HG03135 (cell line): Measurements from ENCODE around the gene B9D1.

Experiments used
- ATAC-seq: cut with Tn5 transposase; IDR thresholded peaks from one replicate; pipeline ENCODE4 v1.9.1; 2021; ENCODE audit warnings: mild to moderate bottlenecking, moderate library complexity; ENCODE audit not compliant: unreplicated experiment

Gene B9D1

DNA sequence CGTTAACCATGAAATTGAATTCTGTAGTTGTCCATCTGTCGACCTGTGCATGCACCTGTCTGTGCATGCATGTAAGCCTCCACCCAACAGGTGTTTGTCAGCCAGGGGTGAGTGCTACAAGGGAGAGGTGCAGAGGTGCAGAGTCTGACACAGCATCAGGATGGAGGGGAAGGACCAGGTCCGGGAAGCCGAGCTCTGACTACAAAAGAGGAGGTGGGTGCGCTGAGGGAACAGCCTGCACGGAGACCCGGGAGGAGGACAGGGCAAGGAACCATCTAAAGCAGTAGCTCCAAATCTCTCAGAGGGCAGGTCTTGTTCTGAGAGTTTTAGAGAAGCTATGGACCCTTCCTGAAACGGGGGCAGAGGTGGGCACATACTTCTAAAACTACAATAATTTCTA lies 54.1 kb downstream of the B9D1 start:
- ATAC-seq, result no peak

DNA sequence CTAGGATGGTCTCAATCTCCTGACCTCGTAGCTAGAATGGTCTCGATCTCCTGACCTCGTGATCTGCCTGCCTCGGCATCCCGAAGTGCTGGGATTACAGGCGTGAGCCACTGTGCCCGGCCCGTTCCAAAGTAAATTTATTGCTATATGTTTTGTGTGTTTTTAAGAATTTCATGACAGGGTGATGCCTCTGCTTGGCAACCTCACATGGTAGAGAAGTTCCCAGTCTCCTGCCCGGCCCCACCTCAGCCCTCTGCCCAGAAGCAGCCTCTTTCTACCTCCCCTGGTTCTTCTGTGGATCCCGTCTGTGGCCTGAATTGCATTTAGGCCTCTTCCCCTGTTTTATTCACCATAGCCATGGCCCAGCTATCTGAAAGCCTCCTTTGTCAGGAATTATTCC lies 55.0 kb downstream of the B9D1 start:
- ATAC-seq, result no peak

DNA sequence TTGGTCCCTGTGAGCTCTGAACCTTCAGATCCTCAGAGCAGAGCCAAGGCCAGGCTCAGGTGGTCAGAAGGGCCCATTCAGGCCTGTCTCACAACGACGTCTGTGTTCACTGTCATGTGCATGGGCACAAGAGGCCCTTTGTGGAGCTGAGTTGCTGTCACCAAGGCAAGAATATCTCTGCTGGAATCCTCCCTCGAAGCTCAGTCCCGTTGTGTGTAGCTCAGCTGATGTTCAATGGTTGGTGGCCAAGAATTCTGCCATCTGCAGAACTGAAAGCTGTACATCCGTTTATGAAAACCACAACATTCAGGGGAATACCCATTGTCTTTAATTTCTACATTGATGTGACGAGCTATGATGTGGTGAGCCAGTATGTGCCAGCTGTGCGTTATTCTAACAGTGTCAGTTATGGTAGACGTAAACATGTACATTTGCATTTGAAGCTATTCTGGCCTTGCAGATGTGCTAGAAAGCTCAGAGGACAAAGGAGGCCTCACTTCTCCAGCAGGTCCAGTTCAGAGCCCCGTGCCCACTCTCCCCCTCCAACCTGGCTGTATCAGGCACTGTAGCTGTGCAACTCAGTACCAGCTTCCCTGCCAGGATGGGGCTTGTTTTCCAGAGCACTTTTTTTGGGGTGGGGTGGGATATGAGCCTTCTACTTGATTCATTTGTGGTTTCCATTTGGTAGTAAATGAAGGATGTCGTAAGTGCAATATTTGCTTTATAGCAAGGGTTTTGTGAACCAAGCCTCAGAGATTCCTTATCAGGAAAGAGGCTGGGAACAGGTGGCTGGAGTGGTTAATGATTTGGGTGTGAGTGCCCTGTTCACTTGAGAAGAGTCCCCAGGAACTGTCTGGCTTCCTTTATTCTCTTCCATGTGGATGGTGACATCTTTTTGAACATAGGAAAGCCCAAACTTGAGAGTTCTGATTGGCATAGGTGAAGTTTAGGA lies 56.1 kb downstream of the B9D1 start:
- peak; percentile 85 for ATAC-seq

DNA sequence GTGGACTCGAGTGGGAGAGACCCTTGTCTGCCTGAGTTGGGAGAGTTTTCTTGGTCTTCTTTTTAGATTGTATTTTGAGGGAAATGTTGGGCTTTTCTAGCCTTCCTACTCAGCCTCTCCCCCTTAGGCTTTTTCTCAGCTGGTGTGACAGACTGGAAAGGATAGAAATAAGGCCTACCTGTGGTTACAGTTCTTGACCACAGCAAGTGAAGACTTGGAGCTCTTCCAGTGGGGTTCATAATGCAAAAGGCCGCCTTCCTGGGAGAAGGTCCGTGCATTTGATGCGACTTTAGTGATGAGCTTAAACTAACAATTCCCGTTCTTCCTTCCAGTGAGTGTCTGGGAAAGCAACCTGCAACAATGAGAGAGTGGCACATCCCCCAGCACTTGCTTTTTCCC lies 56.8 kb downstream of the B9D1 start:
- no peak for ATAC-seq

DNA sequence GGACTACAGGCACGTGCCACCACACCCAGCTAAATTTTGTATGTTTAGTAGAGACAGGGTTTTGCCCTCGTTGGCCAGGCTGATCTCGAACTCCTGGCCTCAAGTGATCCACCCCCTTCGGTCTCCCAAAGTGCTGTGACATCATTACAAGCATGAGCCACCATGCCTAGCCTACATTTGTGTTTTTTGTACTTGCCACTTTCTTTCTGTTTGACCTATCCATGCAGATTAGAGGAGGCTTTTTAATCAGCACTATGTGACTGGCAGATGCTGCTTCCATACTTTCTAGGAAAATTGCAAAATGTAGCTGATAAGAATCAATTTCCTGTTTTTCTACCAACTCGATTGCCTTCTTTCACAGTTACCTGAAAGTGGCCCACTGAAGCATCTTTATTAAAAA lies 57.3 kb downstream of the B9D1 start:
- no peak for ATAC-seq

DNA sequence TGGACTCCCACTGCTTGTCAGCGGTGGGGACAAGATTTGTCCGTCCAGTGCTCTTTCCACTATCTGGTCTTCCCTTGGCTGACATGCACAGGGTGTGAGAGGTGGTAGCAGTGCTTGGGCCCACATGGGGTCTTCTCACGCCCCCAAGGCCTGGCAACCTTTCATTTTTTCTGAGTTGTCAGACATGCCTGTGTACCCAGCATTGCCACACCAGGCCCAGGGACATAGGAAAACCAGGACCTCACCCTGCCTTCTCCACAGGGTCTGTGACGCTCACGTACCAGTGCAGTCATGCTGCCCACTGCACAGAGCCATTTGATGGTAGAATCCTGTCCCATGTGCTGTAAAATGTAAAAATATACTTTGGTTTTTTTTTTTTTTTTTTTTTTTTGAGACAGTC lies 57.8 kb downstream of the B9D1 start:
- ATAC-seq, result no peak

DNA sequence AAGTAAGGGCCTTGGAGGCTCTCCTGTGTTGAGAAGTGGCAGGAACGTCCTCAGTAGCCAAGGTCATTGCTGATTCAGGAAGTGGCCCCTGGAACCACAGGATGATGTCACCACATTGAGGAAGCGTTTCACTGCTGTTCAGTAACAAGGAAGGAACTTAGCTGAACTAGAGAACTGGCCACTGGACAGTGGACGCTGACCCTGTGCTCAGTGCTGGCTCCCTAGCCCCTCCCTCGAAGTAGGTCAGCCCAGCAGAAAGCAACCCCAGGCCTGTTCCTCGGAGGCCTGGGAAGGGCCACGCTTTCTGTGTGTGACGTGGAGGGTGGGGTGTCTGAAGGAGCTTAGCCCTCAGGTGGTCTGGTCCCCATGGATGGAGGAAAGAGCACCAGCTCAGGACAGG lies 58.3 kb downstream of the B9D1 start:
- ATAC-seq, result no peak

DNA sequence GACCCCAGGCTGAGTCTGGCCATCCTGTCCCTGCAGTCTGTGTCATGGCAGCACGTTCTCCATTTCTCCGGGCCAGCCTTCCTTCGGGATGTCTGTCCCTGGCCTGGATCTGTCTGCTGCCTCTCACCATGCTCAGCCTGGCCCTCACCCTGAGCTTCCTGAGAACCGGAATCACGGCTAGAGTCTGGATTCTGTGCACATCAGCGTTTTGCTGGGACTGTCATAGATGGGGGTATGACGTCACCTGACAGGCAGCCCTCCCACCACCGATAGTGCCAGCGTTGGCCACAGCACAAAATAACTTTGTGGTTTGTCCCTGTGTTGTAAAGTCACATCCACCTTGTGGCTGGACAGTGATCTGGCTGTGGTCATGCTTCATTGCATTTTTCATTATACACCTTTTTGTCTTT lies 59.2 kb downstream of the B9D1 start:
- ATAC-seq, result no peak

DNA sequence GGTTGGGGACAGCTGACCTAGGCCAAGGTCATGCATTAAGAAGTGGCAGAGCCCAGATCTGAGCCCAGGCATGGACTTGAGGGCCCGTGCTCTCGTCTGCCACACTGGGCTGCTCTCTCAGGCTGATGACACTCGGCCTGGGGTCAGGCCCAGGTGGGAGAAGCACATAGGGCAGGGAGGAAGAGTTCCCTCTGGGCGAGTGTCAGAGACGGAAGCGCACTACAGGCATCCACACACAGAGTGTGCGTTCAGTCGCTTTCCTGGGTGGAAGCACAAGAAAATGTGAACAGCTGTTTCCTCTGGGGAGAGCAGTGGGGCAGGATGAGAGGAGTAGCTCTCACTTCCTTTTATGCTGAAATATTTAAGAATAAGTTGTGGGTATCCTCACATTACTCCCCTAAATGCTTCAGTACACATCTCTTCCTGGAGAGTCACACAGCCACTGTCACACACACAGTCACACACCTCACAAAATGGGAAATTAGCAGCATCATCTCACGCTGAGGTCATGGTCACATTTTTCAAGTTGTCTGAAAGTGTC lies 59.7 kb downstream of the B9D1 start:
- ATAC-seq, result no peak

DNA sequence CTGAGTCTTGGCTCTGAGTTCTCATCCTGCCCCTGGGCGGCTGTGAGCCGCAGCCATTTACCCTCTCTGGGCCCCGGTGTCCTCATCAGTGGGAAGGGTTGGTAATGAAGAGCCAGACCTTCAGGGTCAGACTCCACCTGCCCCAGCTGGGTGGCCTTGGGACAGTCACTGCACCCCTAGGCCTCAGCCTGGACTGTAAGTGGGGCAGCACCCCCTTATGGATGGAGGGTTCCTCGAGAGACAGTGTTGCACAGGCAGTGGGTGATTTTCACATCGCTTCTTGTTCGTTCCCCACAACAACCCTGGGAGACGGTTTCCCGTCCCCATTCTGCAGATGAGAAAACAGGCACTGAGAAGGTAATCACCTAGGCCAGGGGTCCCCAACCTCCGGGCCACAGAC lies 60.5 kb downstream of the B9D1 start:
- ATAC-seq, result no peak

DNA sequence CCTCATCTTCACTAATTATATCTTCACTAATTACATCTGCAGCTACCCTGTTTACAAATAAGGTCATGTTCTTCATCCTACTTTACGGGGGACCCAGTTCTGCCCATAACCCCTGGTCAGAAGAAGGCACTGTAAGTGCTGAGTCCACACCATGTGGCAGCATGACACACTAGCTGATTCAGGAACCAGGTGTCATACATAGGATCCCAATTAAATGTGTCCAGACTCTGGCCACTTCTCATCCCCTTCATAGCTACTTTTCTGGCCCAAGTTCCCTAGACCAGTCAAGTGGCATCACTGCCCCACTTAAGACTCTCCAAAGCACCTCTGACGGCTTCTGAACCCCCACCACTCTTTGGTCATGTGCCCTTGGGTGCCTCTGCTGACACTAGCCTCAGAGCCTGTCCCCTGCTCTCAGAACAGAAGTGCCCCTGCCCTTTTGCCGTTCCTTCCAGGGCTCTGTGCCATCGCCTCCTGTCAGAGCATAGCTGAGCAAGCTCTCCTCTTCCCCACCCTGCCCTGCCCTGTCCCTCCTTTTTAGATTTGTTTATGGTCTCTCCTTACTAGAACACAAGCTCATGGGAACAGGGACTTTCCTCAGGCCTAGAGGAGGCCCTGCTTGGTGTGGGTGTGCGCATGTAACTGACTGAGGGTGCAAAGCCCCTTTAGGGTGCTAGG lies 61.1 kb downstream of the B9D1 start:
- no peak for ATAC-seq

DNA sequence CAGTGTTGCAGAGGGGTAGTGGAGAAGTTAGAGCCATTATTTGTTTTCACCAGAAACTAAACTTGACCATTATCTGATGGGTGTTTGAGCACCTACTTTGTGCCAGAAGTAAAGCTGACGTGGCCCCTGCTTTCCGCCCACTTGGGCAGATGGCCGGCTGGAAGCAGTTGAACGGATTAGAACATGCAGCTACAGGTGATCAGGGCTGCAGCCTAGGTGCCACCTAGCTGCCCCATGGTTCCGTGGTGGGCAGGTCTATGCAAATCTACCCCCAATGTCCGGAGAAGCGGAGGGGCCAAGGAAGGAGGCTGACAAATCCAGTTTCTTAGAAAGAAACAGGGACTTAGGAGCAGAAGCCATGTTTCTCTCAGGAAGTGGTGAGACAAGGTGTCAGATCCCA lies 62.7 kb downstream of the B9D1 start:
- ATAC-seq, result no peak

DNA sequence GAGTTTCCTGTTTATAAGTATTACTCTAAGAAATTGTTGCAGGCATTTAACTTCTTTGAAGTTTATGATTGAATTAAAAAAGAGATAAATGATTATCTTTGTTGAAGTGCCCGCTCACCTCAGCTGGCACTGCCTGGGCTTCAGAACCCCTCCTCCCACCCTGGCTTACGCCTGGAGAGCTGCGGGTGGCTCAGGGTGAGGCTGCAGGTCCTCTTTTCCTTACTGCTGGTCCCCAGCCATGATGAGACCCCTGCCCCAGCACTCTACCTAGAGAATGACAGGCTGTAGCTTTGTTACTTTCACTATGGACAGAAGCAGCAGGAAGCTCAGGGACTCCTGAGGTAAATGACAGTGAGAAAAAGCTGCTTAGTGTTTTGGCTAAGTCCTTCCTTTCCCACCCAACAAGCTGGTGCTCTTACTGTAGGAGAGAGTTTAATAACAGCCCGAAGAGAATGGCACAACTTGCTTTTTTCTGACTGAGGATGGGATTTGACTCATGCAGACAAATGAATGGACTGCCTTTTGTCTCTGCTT lies 63.2 kb downstream of the B9D1 start:
- no peak for ATAC-seq

DNA sequence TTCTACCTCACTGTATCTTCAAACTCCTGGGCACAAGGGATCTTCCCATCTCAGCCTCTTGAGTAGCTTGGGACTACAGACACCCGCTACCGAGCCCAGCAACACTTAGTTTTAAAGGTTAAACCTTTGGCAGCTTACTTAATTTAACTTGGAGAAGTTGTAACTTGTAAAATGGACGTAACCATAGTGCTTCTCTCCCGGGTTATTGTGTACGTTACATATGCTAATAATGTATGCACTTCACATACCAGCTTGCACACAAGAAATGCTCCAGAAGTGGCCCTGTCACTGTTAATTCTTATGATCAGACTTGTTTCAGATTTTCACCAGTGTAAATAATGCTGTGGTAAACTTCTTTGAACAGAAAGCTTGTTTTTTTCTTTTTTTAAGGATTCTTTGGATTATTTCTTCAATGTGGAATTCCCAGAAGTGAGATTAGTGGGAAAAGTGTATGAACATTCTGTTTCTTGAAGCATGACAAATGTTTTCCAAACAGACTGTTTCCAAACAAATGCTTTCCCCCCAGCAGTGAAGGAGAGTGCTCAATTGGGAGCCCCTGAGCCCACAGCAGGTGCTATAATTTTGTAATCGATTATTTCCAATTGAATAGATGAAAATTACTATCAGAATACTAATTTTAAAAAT lies 63.8 kb downstream of the B9D1 start:
- no peak for ATAC-seq

DNA sequence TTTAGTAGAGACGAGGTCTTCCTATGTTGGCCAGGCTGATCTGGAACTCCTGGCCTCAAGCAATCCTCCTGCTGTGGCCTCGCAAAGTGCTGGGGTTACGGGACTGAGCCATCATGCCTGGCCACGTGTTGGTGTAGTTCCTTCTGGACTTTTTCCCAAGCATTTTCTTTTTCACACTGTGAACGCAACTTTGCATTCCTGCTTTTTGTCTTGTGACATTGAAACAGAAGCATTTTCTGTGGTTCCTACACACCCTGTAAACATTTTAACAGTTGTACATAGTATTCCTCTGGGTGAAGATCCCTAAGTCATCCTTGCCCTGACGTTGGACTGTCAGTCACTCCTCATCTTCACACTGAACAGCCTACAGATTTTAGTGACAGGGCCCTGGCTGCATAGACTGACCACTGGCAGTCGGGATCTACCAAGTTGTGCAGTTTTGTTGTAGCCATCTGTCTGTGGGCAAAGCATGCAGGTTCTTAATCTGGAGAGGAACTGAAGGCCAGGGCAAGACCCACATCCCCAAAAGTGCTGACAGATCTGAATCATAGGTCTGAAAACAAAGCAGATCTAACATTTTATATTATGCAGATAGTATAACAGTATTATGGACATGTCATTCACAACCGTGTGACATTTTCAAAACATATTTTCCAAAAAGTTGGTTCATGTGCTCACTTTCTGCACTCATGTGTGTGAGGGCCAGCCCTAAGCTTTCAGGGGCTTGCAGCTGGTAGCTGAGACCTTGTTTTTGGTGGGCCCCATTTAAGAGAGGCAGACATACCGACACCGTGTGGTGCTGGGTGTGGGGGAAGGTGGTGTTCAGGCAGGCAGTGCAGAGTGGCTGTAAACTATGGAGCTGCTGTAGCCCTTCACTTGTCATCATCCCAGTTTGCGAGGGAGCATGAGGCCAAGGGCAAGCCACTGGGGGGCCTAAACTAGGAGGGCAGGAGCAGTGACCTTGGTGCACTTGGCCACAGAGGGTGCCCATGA lies 65.4 kb downstream of the B9D1 start:
- ATAC-seq, result no peak

DNA sequence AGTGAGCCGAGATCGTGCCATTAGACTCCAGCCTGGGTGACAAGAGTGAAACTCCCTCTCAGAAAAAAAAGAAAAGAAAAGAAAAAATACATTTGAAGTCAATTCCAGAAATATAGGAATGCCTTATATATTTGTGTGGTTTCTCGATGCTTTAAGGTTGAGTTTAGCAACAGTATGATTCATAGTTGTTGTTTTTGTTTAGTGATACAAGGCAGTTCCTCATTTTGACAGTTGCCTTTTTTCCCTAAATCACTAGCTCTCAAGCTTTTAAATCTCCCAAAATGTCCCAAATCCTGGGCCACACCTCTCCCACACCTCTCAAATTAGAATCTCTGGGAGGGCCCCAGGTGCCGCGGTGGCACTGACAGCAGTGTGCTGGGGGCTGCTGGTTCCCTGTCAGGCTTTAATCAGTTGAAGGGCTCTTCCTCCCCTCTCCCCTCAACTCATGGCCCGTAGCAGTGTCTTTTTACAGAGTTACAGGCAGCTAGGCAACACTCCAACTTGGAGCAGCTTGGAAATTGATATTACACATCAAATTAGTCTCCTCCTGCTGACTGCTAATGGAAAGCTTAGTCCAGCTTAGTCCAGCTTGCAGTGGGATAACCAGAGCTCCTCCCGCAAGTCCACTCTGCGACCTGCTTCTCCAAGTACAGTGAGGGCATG lies 66.9 kb downstream of the B9D1 start:
- ATAC-seq, result no peak

DNA sequence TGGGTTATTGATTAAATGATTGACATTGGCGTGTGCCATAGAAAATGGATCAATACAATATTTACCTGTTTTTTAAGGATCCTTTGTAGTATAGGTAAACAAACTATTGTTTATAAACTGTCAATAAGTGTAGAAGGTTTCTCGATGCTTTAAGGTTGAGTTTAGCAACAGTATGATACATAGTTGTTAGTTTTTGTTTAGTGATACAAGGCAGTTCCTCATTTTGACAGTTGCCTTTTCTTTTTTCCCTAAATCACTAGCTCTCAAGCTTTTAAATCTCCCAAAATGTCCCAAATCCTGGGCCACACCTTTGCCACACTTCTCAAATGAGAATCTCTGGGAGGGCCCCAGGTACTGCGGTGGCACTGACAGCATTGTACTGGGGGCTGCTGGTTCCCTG lies 68.1 kb downstream of the B9D1 start:
- ATAC-seq, result no peak
